IMR-90 (cell line): Measurements from ENCODE around the gene GPC5. TPM values are rescaled to one million over a fixed set of nuclear protein-coding genes. Genes with fewer than 3 reads are reported as not detected.

ENCODE experiments used
- ATAC-seq: fragments of 200-7000 bp; cut with Tn5 transposase; 2 replicates; pipeline ENCODE4 v1.9.1; 2020; ENCODE audit warnings: low read depth, mild to moderate bottlenecking, moderate library complexity
- BruUV-seq: library from RNA; stranded (reverse); fragments of 400-500 nt; replicated peaks from 2 replicates; lab custom pipeline; 2021; lab: Mats Ljungman, UMichigan
- CTCF ChIA-PET: fragments of 300-600 bp; formaldehyde crosslinking; extraction: SDS; loops from one replicate; lab custom pipeline; 2021; ENCODE audit warnings: antibody characterized with exemption; lab: Yijun Ruan, JAX
- POLR2A ChIA-PET: fragments of 300-600 bp; sonication (Branson Sonifier 250); formaldehyde crosslinking; loops from one replicate; lab custom pipeline; 2022; ENCODE audit warnings: antibody characterized with exemption; ENCODE audit not compliant: unreplicated experiment; lab: Charles Lee
- DNase-seq: peaks from one replicate; pipeline ENCODE4 v3.0.0; 2013
- H2AFZ ChIP-seq: replicated peaks from 2 replicates; pipeline ENCODE3; 2013; ENCODE audit warnings: low read length, mild to moderate bottlenecking; ENCODE audit not compliant: poor library complexity
- H2AK5ac ChIP-seq: 2 replicates; pipeline ENCODE4 v1.6.1; 2013; ENCODE audit warnings: low read depth, low read length, inconsistent platforms
- H2AK9ac ChIP-seq: replicated peaks from 2 replicates; pipeline ENCODE3; 2013; ENCODE audit warnings: mild to moderate bottlenecking, low read depth, low read length, moderate library complexity; ENCODE audit not compliant: poor library complexity
- H2BK120ac ChIP-seq: 2 replicates; pipeline ENCODE4 v1.6.1; 2013; ENCODE audit warnings: low read depth, low read length, inconsistent platforms
- H2BK15ac ChIP-seq: 3 replicates; pipeline ENCODE4 v1.6.1; 2013; ENCODE audit warnings: low read depth, low read length, inconsistent platforms
- H2BK20ac ChIP-seq: 2 replicates; pipeline ENCODE4 v1.6.1; 2013; ENCODE audit warnings: low read depth, mild to moderate bottlenecking, inconsistent platforms, low read length, moderate library complexity
- H2BK5ac ChIP-seq: 2 replicates; pipeline ENCODE4 v1.6.1; 2013; ENCODE audit warnings: mild to moderate bottlenecking, low read depth, low read length, inconsistent platforms; ENCODE audit not compliant: poor library complexity, severe bottlenecking
- H3K14ac ChIP-seq: replicated peaks from 2 replicates; pipeline ENCODE4 v1.6.1; 2013; ENCODE audit warnings: low read depth, low read length, inconsistent platforms
- H3K18ac ChIP-seq: 2 replicates; pipeline ENCODE4 v1.6.1; 2013; ENCODE audit warnings: low read depth, low read length, control low read depth
- H3K23ac ChIP-seq: 2 replicates; pipeline ENCODE4 v1.6.1; 2013; ENCODE audit warnings: low read depth, low read length, inconsistent platforms
- H3K27ac ChIP-seq: 2 replicates; pipeline ENCODE4 v1.5.1; 2013; ENCODE audit warnings: mild to moderate bottlenecking, control low read depth, low read length; ENCODE audit not compliant: insufficient read depth
- H3K27me3 ChIP-seq: 2 replicates; pipeline ENCODE4 v1.6.1; 2013; ENCODE audit warnings: low read length; ENCODE audit not compliant: control insufficient read depth, insufficient read depth
- H3K36me3 ChIP-seq: 2 replicates; pipeline ENCODE4 v1.6.1; 2013; ENCODE audit warnings: low read length, mixed read lengths; ENCODE audit not compliant: control insufficient read depth, insufficient read depth
- H3K4ac ChIP-seq: 2 replicates; pipeline ENCODE4 v1.6.1; 2013; ENCODE audit warnings: low read depth, low read length, inconsistent platforms
- H3K4me1 ChIP-seq: 2 replicates; pipeline ENCODE4 v1.6.1; 2013; ENCODE audit warnings: low read length, mixed read lengths; ENCODE audit not compliant: control insufficient read depth, insufficient read depth
- H3K4me2 ChIP-seq: 2 replicates; pipeline ENCODE4 v1.6.1; 2013; ENCODE audit warnings: low read depth, mild to moderate bottlenecking, control low read depth, low read length, moderate library complexity
- H3K4me3 ChIP-seq: 2 replicates; pipeline ENCODE4 v1.5.1; 2013; ENCODE audit warnings: low read depth, mild to moderate bottlenecking, control low read depth, low read length, moderate library complexity; ENCODE audit not compliant: insufficient read depth
- H3K56ac ChIP-seq: 2 replicates; pipeline ENCODE4 v1.6.1; 2013; ENCODE audit warnings: low read length, inconsistent platforms; ENCODE audit not compliant: insufficient read depth; ENCODE audit errors: extremely low read depth
- H3K79me1 ChIP-seq, 2 experiments: 2 replicates each; pipeline ENCODE4 v1.6.1; 2013; ENCODE audit warnings: low read length in 2 of 2, inconsistent platforms in 1 of 2, low read depth in 1 of 2
- H3K9ac ChIP-seq: 2 replicates; pipeline ENCODE4 v1.6.1; 2013; ENCODE audit warnings: low read depth, low read length, control low read depth
- H3K9me1 ChIP-seq: 2 replicates; pipeline ENCODE4 v1.6.1; 2013; ENCODE audit warnings: low read length, inconsistent platforms; ENCODE audit not compliant: insufficient read depth
- H3K9me3 ChIP-seq: 2 replicates; pipeline ENCODE4 v1.6.1; 2013; ENCODE audit warnings: low read length; ENCODE audit not compliant: control insufficient read depth, insufficient read depth
- H4K20me1 ChIP-seq: 2 replicates; pipeline ENCODE4 v1.6.1; 2013; ENCODE audit warnings: low read length, inconsistent platforms; ENCODE audit not compliant: insufficient read depth
- H4K5ac ChIP-seq: 2 replicates; pipeline ENCODE4 v1.6.1; 2013; ENCODE audit warnings: mild to moderate bottlenecking, low read depth, low read length, control low read depth
- H4K8ac ChIP-seq, 2 experiments: 2 replicates each; pipeline ENCODE4 v1.6.1; 2013; ENCODE audit warnings: low read depth in 2 of 2, low read length in 2 of 2, control low read depth in 1 of 2, inconsistent platforms in 1 of 2
- H4K91ac ChIP-seq: 2 replicates; pipeline ENCODE4 v1.6.1; 2013; ENCODE audit warnings: low read depth, low read length, inconsistent platforms; ENCODE audit not compliant: insufficient read depth
- MAFK ChIP-seq: IDR thresholded peaks from 2 replicates; pipeline ENCODE4 v1.6.1; 2012; ENCODE audit warnings: low read depth, low read length, improper control_type of control experiment
- NFE2L2 ChIP-seq: fragments of 150-350 bp; IDR thresholded peaks from 2 replicates; pipeline ENCODE4 v1.6.1; 2016; ENCODE audit warnings: low read depth, mild to moderate bottlenecking, low read length
- WGBS, 2 experiments: methylation state at CpG; one replicate each; pipeline versions ENCODE4 v1.1.5 to v1.1.7; 2013; ENCODE audit warnings: missing lambda C conversion rate in 2 of 2; ENCODE audit not compliant: insufficient read length in 1 of 2; ENCODE audit errors: extremely low coverage in 2 of 2; 5-methylcytosine and 5-hydroxymethylcytosine counted together
- dilution Hi-C: fragments of 300-500 bp; cut with HindIII; formaldehyde crosslinking; loops from one replicate; pipeline ENCODE4 v1.14.3; 2018; ENCODE audit warnings: low sequenced_read_pairs; ENCODE audit not compliant: unreplicated experiment
- in situ Hi-C: fragments of 300-500 bp; cut with MboI; formaldehyde crosslinking; loops from 3 replicates; pipeline ENCODE4 v1.14.3; 2019; ENCODE audit warnings: low sequenced_read_pairs, inconsistent platforms, mixed read lengths
- intact Hi-C: fragments of 100-400 bp; cut with micrococcal nuclease; formaldehyde crosslinking; loops from 2 replicates; pipeline ENCODE4 v1.10.0; 2022
- polyA plus RNA-seq, 3 experiments: library from polyadenylated mRNA; depleted of rRNA; stranded (reverse); fragments of >200 nt; gene quantifications; 2 replicates each; pipeline ENCODE4 v1.2.3, GENCODE V29; 2012; ENCODE audit warnings: low replicate concordance in 1 of 3
- total RNA-seq: library from RNA; depleted of rRNA; stranded (reverse); fragments of >200 nt; gene quantifications from 2 replicates; pipeline ENCODE4 v1.2.3, GENCODE V29; 2012

The GPC5 gene
- total and polyA plus RNA-seq, 2 of the 4 experiments (the other 2 are of a cell fraction): 0.94 to 1.8 TPM

- H3K14ac ChIP-seq: no peak overlapping the region
- no peak overlapping the region for H4K91ac ChIP-seq
- no peak overlapping the region for H4K8ac ChIP-seq
- H3K4me3 ChIP-seq: no peak overlapping the region
- no peak overlapping the region for H3K4me2 ChIP-seq
- H3K27ac ChIP-seq: no peak overlapping the region
- H4K5ac ChIP-seq: no peak overlapping the region
- H2AK9ac ChIP-seq: no peak overlapping the region
- H3K9me3 ChIP-seq: no peaks in the 10 kb centered on the region
- in situ Hi-C loops (no loop called here), intact Hi-C loops (no loop called here), dilution Hi-C loops (no loop called here)
- no TSS peak for BruUV-seq
- H3K18ac ChIP-seq: no peak overlapping the region
- no peak overlapping the region for H3K9ac ChIP-seq
- H2BK20ac ChIP-seq: no peak overlapping the region
- H2BK120ac ChIP-seq: no peak overlapping the region
- H3K56ac ChIP-seq: no peak overlapping the region
- WGBS, 2 experiments: no CpG with 5 or more reads among the region's 2 CpGs
- ChIA-PET CTCF (interaction anchor here (0.6 kb wide), 1 partner anchor 438 kb away, joined by 4 read pairs; no protein-coding TSS in a partner anchor), POLR2A (no interaction called here)
- TF ChIP-seq NFE2L2 (no peak), MAFK (0 out of 2 replicates have a peak, but pooled peaks have one; percentile 12)
- no peak overlapping the region for H2BK5ac ChIP-seq
- H3K4ac ChIP-seq: no peak overlapping the region
- H2BK15ac ChIP-seq: no peak overlapping the region
- H2AK5ac ChIP-seq: no peak overlapping the region
- no peaks in the 10 kb centered on the region for H3K36me3 ChIP-seq
- H3K79me1 ChIP-seq: no peaks in the 10 kb centered on the region
- H3K23ac ChIP-seq: no peak overlapping the region
- ATAC-seq (no peak), DNase-seq (no peak)
- no peak overlapping the region for H2AFZ ChIP-seq
- no peaks in the 10 kb centered on the region for H3K27me3 ChIP-seq
- H4K20me1 ChIP-seq: no peaks in the 10 kb centered on the region
- no peaks in the 10 kb centered on the region for H3K9me1 ChIP-seq
- no peaks in the 10 kb centered on the region for H3K4me1 ChIP-seq
These were observed 1166.5 kb downstream of the GPC5 start for GRCh38 chr13:92564942-92565341.
